ENCODE results near the gene MORN5.

GRCh38 chr9:122222791-122223190 lies 63.1 kb downstream of the MORN5 start:
- TF ChIP-seq CTCF (IDR thresholded peaks at IDR 0.05) = no peak
- no peak for TF ChIP-seq POLR2A (IDR thresholded peaks at IDR 0.05)
